Choroid plexus epithelial cell (primary cell): ENCODE results near the gene HOXC5.

Source experiments
- DNase-seq: peaks from one replicate; pipeline ENCODE4 v3.0.0-alpha.2; 2010; ENCODE audit warnings: low read depth
- H3K4me3 ChIP-seq: 2 replicates; pipeline ENCODE4 v1.5.1; 2011; ENCODE audit warnings: low read depth, mild to moderate bottlenecking, control low read depth, low read length, moderate library complexity
- CTCF ChIP-seq: conservative IDR thresholded peaks from 2 replicates; pipeline ENCODE4 v1.5.1; 2011; ENCODE audit warnings: low read depth, mild to moderate bottlenecking, control low read depth, inconsistent platforms, low read length, moderate library complexity

Gene HOXC5

GRCh38 chr12:53996240-53997203 is 36.3 kb upstream of the HOXC5 start:
- peak overlapping the region; percentile 46 for H3K4me3 ChIP-seq
- no peak for DNase-seq
- TF ChIP-seq CTCF, result no peak

GRCh38 chr12:53997204-53998109 is 35.4 kb upstream of the HOXC5 start:
- DNase-seq, result no peak
- TF ChIP-seq CTCF, result no peak
- no peak overlapping the region for H3K4me3 ChIP-seq

- TF ChIP-seq CTCF, result no peak
- H3K4me3 ChIP-seq, result no peak overlapping the region
- DNase-seq, result no peak
Observed at GRCh38 chr12:53998110-53998899, 34.5 kb upstream of the HOXC5 start.

GRCh38 chr12:53998900-53999236 is 34.0 kb upstream of the HOXC5 start:
- DNase-seq, result no peak
- H3K4me3 ChIP-seq, result no peak overlapping the region
- no peak for TF ChIP-seq CTCF

- DNase-seq, result no peak
- no peak for TF ChIP-seq CTCF
- no peak overlapping the region for H3K4me3 ChIP-seq
Observed at GRCh38 chr12:53999559-54000115, 33.2 kb upstream of the HOXC5 start.
